OCI-LY1 (cell line): ENCODE data around the gene IL21.

ENCODE experiments used
- EZH2 ChIP-seq: fragments of 200-600 bp; sonication (generic), shearing (Covaris generic); IDR thresholded peaks from 2 replicates; pipeline ENCODE4 v1.8.0; 2017; ENCODE audit warnings: borderline replicate concordance, mixed run types, mild to moderate bottlenecking, antibody characterized with exemption, low read length, moderate library complexity, mixed read lengths
- TF ChIP-seq, protein P1 (sequence below): fragments of 200-600 bp; sonication (generic), shearing (Covaris generic); IDR thresholded peaks from 2 replicates; pipeline ENCODE4 v1.5.1; 2017; ENCODE audit warnings: mild to moderate bottlenecking, antibody characterized with exemption, low read length, moderate library complexity, mixed read lengths

DNA sequence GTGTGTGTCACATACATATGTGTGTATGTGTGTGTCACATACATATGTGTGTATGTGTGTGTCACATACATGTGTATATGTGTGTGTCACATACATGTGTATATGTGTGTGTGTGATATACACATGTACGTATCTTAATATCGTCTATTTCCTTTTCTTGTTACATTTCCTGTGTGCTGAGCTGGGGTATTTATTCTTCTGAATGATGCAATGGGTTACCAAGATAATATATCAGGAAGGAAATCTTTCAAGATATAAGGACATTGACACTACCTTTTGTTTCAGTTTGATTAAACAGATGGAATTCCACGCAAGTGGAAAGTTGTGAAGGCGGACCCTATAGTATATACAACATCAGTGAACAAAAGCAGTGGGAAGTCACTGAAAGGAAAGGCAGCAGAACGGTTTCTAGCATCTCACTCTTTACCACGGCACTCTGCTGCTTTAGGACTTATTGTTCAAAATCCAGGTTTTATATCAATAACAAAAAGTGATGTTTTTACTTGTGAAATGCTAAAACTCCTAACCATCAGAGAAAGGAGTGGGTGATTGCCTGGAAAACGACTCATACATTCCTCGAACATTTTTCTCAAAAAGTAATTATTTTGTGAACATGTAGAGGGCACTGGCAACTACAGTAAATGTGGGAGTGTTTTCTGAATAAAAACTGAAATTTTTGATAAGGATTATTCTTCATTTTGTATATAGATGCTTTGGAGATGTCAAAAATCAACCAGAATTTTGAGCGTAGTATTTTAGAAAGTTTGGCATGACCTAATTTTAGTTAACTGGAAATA lies 43.1 kb upstream of the IL21 start:
- TF ChIP-seq, protein P1, sequence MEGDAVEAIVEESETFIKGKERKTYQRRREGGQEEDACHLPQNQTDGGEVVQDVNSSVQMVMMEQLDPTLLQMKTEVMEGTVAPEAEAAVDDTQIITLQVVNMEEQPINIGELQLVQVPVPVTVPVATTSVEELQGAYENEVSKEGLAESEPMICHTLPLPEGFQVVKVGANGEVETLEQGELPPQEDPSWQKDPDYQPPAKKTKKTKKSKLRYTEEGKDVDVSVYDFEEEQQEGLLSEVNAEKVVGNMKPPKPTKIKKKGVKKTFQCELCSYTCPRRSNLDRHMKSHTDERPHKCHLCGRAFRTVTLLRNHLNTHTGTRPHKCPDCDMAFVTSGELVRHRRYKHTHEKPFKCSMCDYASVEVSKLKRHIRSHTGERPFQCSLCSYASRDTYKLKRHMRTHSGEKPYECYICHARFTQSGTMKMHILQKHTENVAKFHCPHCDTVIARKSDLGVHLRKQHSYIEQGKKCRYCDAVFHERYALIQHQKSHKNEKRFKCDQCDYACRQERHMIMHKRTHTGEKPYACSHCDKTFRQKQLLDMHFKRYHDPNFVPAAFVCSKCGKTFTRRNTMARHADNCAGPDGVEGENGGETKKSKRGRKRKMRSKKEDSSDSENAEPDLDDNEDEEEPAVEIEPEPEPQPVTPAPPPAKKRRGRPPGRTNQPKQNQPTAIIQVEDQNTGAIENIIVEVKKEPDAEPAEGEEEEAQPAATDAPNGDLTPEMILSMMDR: no peak
- TF ChIP-seq EZH2: no peak
